RWPE1 (cell line): Measurements from ENCODE around the gene ADORA1.
A peak's percentile ranks its signal among the peaks of the same experiment; 100 is the strongest.

Experiments used
- CTCF ChIA-PET: fragments of 350-600 bp; sonication (Branson Sonifier 250); formaldehyde crosslinking; extraction: SDS; loops from one replicate; lab custom pipeline; 2021; lab: Yijun Ruan, JAX
- POLR2A ChIA-PET: fragments of 400-600 bp; formaldehyde crosslinking; extraction: SDS; loops from one replicate; lab custom pipeline; 2020; ENCODE audit warnings: antibody characterized with exemption; ENCODE audit not compliant: low non-redundant PET; lab: Yijun Ruan, JAX
- DNase-seq: peaks from one replicate; pipeline ENCODE4 v3.0.0; 2012; ENCODE audit warnings: low spot score
- H3K27ac ChIP-seq: fragments of 450-650 bp; 2 replicates; pipeline ENCODE4 v1.5.1; 2017
- TF ChIP-seq, protein P1 (sequence below): fragments of 450-650 bp; conservative IDR thresholded peaks from 2 replicates; pipeline ENCODE4 v1.5.1; 2017; ENCODE audit warnings: low read depth, mild to moderate bottlenecking

The ADORA1 gene

GRCh38 chr1:203197625-203198024 is 70.1 kb downstream of the ADORA1 start:
- H3K27ac ChIP-seq = no peak overlapping the region
- TF ChIP-seq, protein P1, sequence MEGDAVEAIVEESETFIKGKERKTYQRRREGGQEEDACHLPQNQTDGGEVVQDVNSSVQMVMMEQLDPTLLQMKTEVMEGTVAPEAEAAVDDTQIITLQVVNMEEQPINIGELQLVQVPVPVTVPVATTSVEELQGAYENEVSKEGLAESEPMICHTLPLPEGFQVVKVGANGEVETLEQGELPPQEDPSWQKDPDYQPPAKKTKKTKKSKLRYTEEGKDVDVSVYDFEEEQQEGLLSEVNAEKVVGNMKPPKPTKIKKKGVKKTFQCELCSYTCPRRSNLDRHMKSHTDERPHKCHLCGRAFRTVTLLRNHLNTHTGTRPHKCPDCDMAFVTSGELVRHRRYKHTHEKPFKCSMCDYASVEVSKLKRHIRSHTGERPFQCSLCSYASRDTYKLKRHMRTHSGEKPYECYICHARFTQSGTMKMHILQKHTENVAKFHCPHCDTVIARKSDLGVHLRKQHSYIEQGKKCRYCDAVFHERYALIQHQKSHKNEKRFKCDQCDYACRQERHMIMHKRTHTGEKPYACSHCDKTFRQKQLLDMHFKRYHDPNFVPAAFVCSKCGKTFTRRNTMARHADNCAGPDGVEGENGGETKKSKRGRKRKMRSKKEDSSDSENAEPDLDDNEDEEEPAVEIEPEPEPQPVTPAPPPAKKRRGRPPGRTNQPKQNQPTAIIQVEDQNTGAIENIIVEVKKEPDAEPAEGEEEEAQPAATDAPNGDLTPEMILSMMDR = no peak
- DNase-seq = no peak
- ChIA-PET POLR2A (no interaction called here), CTCF (interaction anchor here (0.6 to 1.4 kb wide), 4 partner anchors 19 to 75 kb away, joined by 3 to 6 read pairs (median 4); no protein-coding TSS in a partner anchor)

DNA sequence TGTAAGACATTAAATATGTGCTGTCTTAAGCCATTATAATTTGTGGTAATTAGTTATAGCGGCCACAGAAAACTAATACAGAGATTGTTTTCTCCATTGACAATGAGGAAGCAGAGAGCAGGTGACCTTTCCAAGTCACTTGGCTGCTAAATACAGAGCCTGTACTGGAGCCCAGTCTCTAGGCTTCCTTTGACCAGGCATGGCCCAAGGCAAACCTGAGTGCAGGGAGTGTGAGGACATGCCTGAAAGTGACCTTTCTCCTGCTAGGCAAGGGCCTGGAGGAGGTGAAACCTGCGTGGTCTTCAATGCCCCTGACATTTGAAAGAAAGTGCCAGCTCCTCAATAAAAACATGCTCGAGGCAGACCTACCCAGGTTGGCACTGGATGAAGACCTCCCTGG is 71.5 kb downstream of the ADORA1 start:
- POLR2A ChIA-PET = no interaction called here
- TF ChIP-seq, protein P1 = no peak

GRCh38 chr1:203199481-203199815 is 71.9 kb downstream of the ADORA1 start:
- POLR2A ChIA-PET = no interaction called here
- CTCF ChIA-PET = interaction anchor here (1.0 to 2.2 kb wide), 5 partner anchors 17 to 160 kb away, joined by 3 to 19 read pairs (median 3); no protein-coding TSS in a partner anchor
- DNase-seq = no peak

More for the DNA sequence above, 71.5 kb downstream of the ADORA1 start:
- peak overlapping the region; percentile 92 for H3K27ac ChIP-seq
- CTCF ChIA-PET = interaction anchor here (1.0 kb wide), 1 partner anchor 26 kb away, joined by 3 read pairs; no protein-coding TSS in a partner anchor
- no peak for DNase-seq

GRCh38 chr1:203199816-203200571 is 72.5 kb downstream of the ADORA1 start:
- DNase-seq = peak; percentile 49
- CTCF ChIA-PET = interaction anchor here (1.0 to 2.2 kb wide), 7 partner anchors 16 to 160 kb away, joined by 3 to 19 read pairs (median 4); no protein-coding TSS in a partner anchor

More at GRCh38 chr1:203199481-203199815, 71.9 kb downstream of the ADORA1 start:
- TF ChIP-seq, protein P1 = no peak
- peak overlapping the region; percentile 92 for H3K27ac ChIP-seq

DNA sequence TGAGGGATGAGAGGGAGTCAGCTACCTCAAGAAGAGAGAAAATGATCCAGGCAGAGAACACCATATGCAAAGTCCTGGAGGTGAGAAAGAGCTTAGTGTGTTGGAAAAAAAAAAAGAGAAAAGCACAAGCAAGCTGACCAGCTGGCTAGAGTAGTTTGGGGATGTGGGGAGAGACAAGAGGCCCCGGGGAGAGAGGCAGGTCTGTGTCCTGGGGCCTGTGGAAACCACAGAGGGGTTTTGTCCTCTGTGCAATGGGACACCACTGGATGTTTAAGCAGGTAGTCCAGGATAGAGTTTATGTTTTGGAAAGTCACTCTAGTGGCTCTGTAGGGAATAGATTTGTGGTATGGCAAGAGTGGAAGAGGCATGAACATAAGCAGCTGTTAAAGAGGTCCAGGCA is 73.4 kb downstream of the ADORA1 start:
- TF ChIP-seq, protein P1 = no peak
- no peak overlapping the region for H3K27ac ChIP-seq
- ChIA-PET CTCF (interaction anchor here (1.1 to 2.2 kb wide), 5 partner anchors 15 to 161 kb away, joined by 3 to 19 read pairs (median 7); no protein-coding TSS in a partner anchor), POLR2A (no interaction called here)
- DNase-seq = no peak

More at GRCh38 chr1:203199816-203200571, 72.5 kb downstream of the ADORA1 start:
- TF ChIP-seq, protein P1 = no peak
- POLR2A ChIA-PET = no interaction called here
- peak overlapping the region; percentile 92 for H3K27ac ChIP-seq

- DNase-seq = no peak
- TF ChIP-seq, protein P1 = no peak
- POLR2A ChIA-PET = no interaction called here
- CTCF ChIA-PET = interaction anchor here (0.7 to 2.2 kb wide), 5 partner anchors 14 to 162 kb away, joined by 3 to 19 read pairs (median 9); no protein-coding TSS in a partner anchor
- peak overlapping the region; percentile 81 for H3K27ac ChIP-seq
These were observed 74.1 kb downstream of the ADORA1 start for GRCh38 chr1:203201516-203202205.
